ENCODE measurements around the gene ADCY10. TPM values are rescaled to one million over a fixed set of nuclear protein-coding genes. Genes with fewer than 3 reads are reported as not detected.

Gene ADCY10
- total and polyA plus RNA-seq, 9 of the 15 experiments (the other 6 are each of a cell fraction or from before 2014, with no cell fraction given) = 0.08 to 0.86 (median 0.22) TPM

DNA sequence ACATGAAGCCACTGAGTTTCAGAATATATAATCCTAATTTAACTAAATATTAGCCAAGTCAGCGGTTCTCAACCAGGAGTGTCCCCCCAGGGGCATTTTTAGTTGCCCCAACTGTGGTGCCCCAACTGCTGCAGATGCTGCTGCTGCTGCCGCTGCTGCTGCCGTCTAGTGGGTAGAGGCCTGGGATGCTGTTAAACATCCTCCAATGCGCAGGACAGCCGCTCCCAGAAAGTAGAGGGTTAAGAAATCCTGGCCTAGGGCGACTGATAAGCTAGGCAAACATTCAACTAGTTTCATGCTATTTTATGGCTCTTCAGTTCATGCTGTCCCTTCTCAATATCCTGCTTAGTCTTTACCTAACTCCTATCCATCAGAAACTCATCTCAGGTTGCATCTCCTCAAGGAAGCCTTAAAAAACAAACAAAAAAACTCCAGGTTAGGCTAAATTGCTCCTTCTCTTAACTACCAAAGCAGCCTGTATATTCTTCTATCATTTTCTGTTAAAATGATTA is 12.6 kb upstream of the ADCY10 start (continued):
- TF ChIP-seq, protein P1, sequence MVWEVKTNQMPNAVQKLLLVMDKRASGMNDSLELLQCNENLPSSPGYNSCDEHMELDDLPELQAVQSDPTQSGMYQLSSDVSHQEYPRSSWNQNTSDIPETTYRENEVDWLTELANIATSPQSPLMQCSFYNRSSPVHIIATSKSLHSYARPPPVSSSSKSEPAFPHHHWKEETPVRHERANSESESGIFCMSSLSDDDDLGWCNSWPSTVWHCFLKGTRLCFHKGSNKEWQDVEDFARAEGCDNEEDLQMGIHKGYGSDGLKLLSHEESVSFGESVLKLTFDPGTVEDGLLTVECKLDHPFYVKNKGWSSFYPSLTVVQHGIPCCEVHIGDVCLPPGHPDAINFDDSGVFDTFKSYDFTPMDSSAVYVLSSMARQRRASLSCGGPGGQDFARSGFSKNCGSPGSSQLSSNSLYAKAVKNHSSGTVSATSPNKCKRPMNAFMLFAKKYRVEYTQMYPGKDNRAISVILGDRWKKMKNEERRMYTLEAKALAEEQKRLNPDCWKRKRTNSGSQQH (CRISPR knock-in tag; IDR thresholded peaks at IDR 0.05) = 0 out of 2 replicates have a peak, but pooled peaks have one; percentile 23
- no peak for TF ChIP-seq ADNP (tag; IDR thresholded peaks at IDR 0.05)
- 0 out of 2 replicates have a peak, but pooled peaks have one; percentile 15 for TF ChIP-seq JUN (IDR thresholded peaks at IDR 0.05; ENCODE audit: borderline replicate concordance, low read depth, low read length)
- TF ChIP-seq JUN (CRISPR knock-in tag; IDR thresholded peaks at IDR 0.05; ENCODE audit: borderline replicate concordance) = no peak
- TF ChIP-seq GATAD2B (IDR thresholded peaks at IDR 0.05; ENCODE audit: borderline replicate concordance) = peak; percentile 46; the same call in 1 of the 2 replicates
- no peak for TF ChIP-seq ZNF655 (CRISPR knock-in tag; IDR thresholded peaks at IDR 0.05)
- TF ChIP-seq, protein P2, sequence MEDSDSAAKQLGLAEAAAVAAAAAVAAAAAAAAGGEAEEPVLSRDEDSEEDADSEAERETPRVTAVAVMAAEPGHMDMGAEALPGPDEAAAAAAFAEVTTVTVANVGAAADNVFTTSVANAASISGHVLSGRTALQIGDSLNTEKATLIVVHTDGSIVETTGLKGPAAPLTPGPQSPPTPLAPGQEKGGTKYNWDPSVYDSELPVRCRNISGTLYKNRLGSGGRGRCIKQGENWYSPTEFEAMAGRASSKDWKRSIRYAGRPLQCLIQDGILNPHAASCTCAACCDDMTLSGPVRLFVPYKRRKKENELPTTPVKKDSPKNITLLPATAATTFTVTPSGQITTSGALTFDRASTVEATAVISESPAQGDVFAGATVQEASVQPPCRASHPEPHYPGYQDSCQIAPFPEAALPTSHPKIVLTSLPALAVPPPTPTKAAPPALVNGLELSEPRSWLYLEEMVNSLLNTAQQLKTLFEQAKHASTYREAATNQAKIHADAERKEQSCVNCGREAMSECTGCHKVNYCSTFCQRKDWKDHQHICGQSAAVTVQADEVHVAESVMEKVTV (CRISPR knock-in tag; IDR thresholded peaks at IDR 0.05) = 0 out of 2 replicates have a peak, but pooled peaks have one; percentile 44
- 0 out of 2 replicates have a peak, but pooled peaks have one; percentile 30 for TF ChIP-seq LEF1 (IDR thresholded peaks at IDR 0.05)
- peak; percentile 42 for TF ChIP-seq CBFA2T3 (IDR thresholded peaks at IDR 0.05)
- peak; percentile 70 for TF ChIP-seq DPF2 (IDR thresholded peaks at IDR 0.05)
- peak; percentile 45; the same call in 1 of the 2 replicates for TF ChIP-seq ZFX (CRISPR knock-in tag; IDR thresholded peaks at IDR 0.05)
